ENCODE data around the gene KLRD1.
"Not testable (repeated sequence)": the region's sequence is repeated elsewhere in the genome, so short reads cannot be mapped to it uniquely, and the experiment has no call there.

DNA sequence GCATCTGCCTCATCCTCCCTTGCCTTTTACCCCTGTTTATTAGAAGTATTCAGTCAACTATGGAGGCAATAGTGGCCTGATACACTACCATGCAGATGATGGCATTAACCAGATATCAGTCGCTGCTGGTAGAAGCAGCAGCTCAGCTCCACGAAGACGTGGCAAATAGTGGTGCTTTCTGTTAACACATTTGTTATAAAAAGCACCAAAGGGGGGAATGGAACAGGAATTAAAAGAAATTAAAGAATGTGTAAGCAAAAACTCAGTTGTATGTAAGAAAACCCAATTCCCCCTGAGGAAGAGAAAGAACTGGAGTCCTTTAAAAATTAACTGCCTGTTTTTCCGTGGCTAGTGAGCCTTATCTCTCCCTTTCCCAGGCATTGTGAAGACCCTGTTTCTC, 60.0 kb downstream of the KLRD1 start:
- not testable (repeated sequence) for TF ChIP-seq POLR2A (IDR thresholded peaks at IDR 0.05)
- TF ChIP-seq, protein P1, sequence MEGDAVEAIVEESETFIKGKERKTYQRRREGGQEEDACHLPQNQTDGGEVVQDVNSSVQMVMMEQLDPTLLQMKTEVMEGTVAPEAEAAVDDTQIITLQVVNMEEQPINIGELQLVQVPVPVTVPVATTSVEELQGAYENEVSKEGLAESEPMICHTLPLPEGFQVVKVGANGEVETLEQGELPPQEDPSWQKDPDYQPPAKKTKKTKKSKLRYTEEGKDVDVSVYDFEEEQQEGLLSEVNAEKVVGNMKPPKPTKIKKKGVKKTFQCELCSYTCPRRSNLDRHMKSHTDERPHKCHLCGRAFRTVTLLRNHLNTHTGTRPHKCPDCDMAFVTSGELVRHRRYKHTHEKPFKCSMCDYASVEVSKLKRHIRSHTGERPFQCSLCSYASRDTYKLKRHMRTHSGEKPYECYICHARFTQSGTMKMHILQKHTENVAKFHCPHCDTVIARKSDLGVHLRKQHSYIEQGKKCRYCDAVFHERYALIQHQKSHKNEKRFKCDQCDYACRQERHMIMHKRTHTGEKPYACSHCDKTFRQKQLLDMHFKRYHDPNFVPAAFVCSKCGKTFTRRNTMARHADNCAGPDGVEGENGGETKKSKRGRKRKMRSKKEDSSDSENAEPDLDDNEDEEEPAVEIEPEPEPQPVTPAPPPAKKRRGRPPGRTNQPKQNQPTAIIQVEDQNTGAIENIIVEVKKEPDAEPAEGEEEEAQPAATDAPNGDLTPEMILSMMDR (IDR thresholded peaks at IDR 0.05) = not testable (repeated sequence)

Data from right lobe of liver (tissue), 4 donors.